ENCODE results near the gene TIMM10.
A peak's percentile ranks its signal among the peaks of the same experiment; 100 is the strongest.

TIMM10 gene

GRCh38 chr11:57502376-57502775, 28.2 kb downstream of the TIMM10 start:
- H3K27ac ChIP-seq = peak overlapping the region; percentile 82
- TF ChIP-seq CTCF (conservative IDR thresholded peaks at IDR 0.05) = no peak

GRCh38 chr11:57501953-57502352, 28.6 kb downstream of the TIMM10 start:
- TF ChIP-seq CTCF (conservative IDR thresholded peaks at IDR 0.05) = no peak
- H3K27ac ChIP-seq = peak overlapping the region; percentile 82

- no peak for TF ChIP-seq CTCF (conservative IDR thresholded peaks at IDR 0.05)
- H3K27ac ChIP-seq = peak overlapping the region; percentile 82
Measured at GRCh38 chr11:57500926-57501325, 29.6 kb downstream of the TIMM10 start.

- peak overlapping the region; percentile 82 for H3K27ac ChIP-seq
- TF ChIP-seq CTCF (conservative IDR thresholded peaks at IDR 0.05) = no peak
Measured at GRCh38 chr11:57500515-57500914, 30.0 kb downstream of the TIMM10 start.

- TF ChIP-seq CTCF (conservative IDR thresholded peaks at IDR 0.05) = no peak
- peak overlapping the region; percentile 82 for H3K27ac ChIP-seq
Measured at GRCh38 chr11:57499983-57500461, 30.5 kb downstream of the TIMM10 start.

GRCh38 chr11:57499413-57499982, 31.1 kb downstream of the TIMM10 start:
- peak overlapping the region; percentile 82 for H3K27ac ChIP-seq
- no peak for TF ChIP-seq CTCF (conservative IDR thresholded peaks at IDR 0.05)

- peak overlapping the region; percentile 82 for H3K27ac ChIP-seq
- TF ChIP-seq CTCF (conservative IDR thresholded peaks at IDR 0.05) = no peak
Measured at GRCh38 chr11:57498540-57498939, 32.0 kb downstream of the TIMM10 start.
